Smooth muscle cell of the brain vasculature (primary cell): ENCODE data around the gene ABHD4.
"Not testable (repeated sequence)": the region's sequence is repeated elsewhere in the genome, so short reads cannot be mapped to it uniquely, and the experiment has no call there.

Experiments used
- DNase-seq: peaks from one replicate; pipeline ENCODE4 v3.0.0-alpha.2; 2012; ENCODE audit warnings: low read depth, low spot score

ABHD4 gene

GRCh38 chr14:22627506-22628263 is 29.6 kb downstream of the ABHD4 start:
- no peak for DNase-seq

GRCh38 chr14:22629361-22629760 is 31.3 kb downstream of the ABHD4 start:
- DNase-seq, result no peak

GRCh38 chr14:22630066-22630465 is 32.0 kb downstream of the ABHD4 start:
- no peak for DNase-seq

- no peak for DNase-seq
Measured at GRCh38 chr14:22630486-22630885, 32.4 kb downstream of the ABHD4 start.

- no peak for DNase-seq
Measured at GRCh38 chr14:22634233-22634900, 36.3 kb downstream of the ABHD4 start.

GRCh38 chr14:22635980-22636379 is 37.9 kb downstream of the ABHD4 start:
- DNase-seq, result not testable (repeated sequence)

- DNase-seq, result no peak
Measured at GRCh38 chr14:22640192-22640591, 42.1 kb downstream of the ABHD4 start.

GRCh38 chr14:22641846-22642245 is 43.7 kb downstream of the ABHD4 start:
- DNase-seq, result no peak

- DNase-seq, result no peak
Measured at GRCh38 chr14:22644305-22644635, 46.2 kb downstream of the ABHD4 start, which contains the start of gene OR6J1. TSS of gene OR6J1 (minus strand) at chr14:22644352. CDS start at chr14:22634811, 9,541 bp downstream.

- DNase-seq, result no peak
Measured at GRCh38 chr14:22646570-22647254, 48.6 kb downstream of the ABHD4 start.

GRCh38 chr14:22648506-22648905 is 50.4 kb downstream of the ABHD4 start:
- DNase-seq, result no peak

- no peak for DNase-seq
Measured at GRCh38 chr14:22650046-22650739, 52.1 kb downstream of the ABHD4 start.

- no peak for DNase-seq
Measured at GRCh38 chr14:22650960-22651521, 52.9 kb downstream of the ABHD4 start.

GRCh38 chr14:22651586-22651985 is 53.5 kb downstream of the ABHD4 start:
- DNase-seq, result no peak

- peak; percentile 28 for DNase-seq
Measured at GRCh38 chr14:22653012-22653621, 55.0 kb downstream of the ABHD4 start.

- DNase-seq, result no peak
Measured at GRCh38 chr14:22656226-22656625, 58.1 kb downstream of the ABHD4 start.

- no peak for DNase-seq
Measured at GRCh38 chr14:22656945-22657731, 59.0 kb downstream of the ABHD4 start.

- no peak for DNase-seq
Measured at GRCh38 chr14:22657861-22658260, 59.8 kb downstream of the ABHD4 start.

GRCh38 chr14:22658946-22659345 is 60.8 kb downstream of the ABHD4 start:
- no peak for DNase-seq

- DNase-seq, result no peak
Measured at GRCh38 chr14:22660654-22661053, 62.6 kb downstream of the ABHD4 start.
